Right atrium auricular region (tissue), 2 donors: ENCODE results near the gene RAB17. TPM values are rescaled to one million over a fixed set of nuclear protein-coding genes. Genes with fewer than 3 reads are reported as not detected.

Experiments used
- DNase-seq: peaks from one replicate; pipeline ENCODE4 v3.0.0-alpha.2; 2019; ENCODE audit warnings: low spot score
- H3K27ac ChIP-seq, 2 donors: fragments of 200-600 bp; sonication (generic); 1 replicate in 1 of 2; 2 replicates in 1 of 2; pipeline ENCODE4 v1.5.1; 2016 to 2019
- H3K27me3 ChIP-seq, 2 donors: fragments of 200-600 bp; sonication (generic); one replicate each; pipeline versions ENCODE4 v1.5.1 to v1.6.0; 2017 to 2019
- H3K36me3 ChIP-seq: fragments of 200-600 bp; sonication (generic); one replicate; pipeline ENCODE4 v1.5.1; 2016
- H3K4me1 ChIP-seq, 2 donors: fragments of 200-600 bp; sonication (generic); one replicate each; pipeline versions ENCODE4 v1.5.1 to v1.6.0; 2017 to 2019
- H3K4me3 ChIP-seq, 2 donors: fragments of 200-600 bp; sonication (generic); 1 replicate in 1 of 2; 2 replicates in 1 of 2; pipeline ENCODE4 v1.5.1; 2017 to 2019; ENCODE audit warnings: mild to moderate bottlenecking in 1 of 2, moderate library complexity in 1 of 2
- H3K9me3 ChIP-seq, 2 donors: fragments of 200-600 bp; sonication (generic); one replicate each; pipeline ENCODE4 v1.5.1; 2019
- total RNA-seq, 2 donors: library from RNA; depleted of rRNA; stranded (reverse); fragments of >200 nt; gene quantifications; one replicate each; pipeline ENCODE4 v1.1.0, GENCODE V29; 2016
- TF ChIP-seq, protein P1 (sequence below), 2 donors: fragments of 200-600 bp; sonication (generic); IDR thresholded peaks; one replicate each; pipeline ENCODE4 v1.5.1; 2019; ENCODE audit warnings: antibody characterized with exemption in 2 of 2

RAB17 gene
- total RNA-seq, 2 donors from 2014 or later: 1.0 to 4.5 TPM

DNA sequence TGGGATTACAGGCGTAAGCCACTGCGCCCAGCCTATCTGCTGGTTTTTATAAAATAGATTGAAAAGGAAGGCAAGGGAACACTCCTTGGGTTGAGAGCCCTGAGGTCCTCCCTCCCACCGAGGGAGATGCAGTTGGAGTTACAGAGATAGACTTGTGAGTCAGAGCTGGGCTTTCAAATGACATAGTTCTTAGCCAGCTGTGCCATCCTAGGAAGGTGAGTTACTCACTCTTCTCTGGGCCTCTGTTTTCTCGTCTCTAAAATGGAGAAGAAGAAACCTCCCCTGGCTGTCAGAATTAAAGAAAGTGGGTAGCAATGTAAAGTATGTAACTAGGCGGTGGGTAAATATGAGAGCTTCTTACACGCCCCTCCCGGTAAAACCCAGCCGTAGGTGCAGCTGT, 39.2 kb upstream of the RAB17 start:
- H3K27ac ChIP-seq: peak overlapping the region; percentile 89 to 91
- peaks cover 0 to 73% of the 10 kb centered on the region in 2 donors for H3K4me1 ChIP-seq
- H3K36me3 ChIP-seq: no peaks in the 10 kb centered on the region
- H3K4me3 ChIP-seq: no peak overlapping the region
- no peak for DNase-seq
- H3K9me3 ChIP-seq: no peaks in the 10 kb centered on the region
- TF ChIP-seq, protein P1, sequence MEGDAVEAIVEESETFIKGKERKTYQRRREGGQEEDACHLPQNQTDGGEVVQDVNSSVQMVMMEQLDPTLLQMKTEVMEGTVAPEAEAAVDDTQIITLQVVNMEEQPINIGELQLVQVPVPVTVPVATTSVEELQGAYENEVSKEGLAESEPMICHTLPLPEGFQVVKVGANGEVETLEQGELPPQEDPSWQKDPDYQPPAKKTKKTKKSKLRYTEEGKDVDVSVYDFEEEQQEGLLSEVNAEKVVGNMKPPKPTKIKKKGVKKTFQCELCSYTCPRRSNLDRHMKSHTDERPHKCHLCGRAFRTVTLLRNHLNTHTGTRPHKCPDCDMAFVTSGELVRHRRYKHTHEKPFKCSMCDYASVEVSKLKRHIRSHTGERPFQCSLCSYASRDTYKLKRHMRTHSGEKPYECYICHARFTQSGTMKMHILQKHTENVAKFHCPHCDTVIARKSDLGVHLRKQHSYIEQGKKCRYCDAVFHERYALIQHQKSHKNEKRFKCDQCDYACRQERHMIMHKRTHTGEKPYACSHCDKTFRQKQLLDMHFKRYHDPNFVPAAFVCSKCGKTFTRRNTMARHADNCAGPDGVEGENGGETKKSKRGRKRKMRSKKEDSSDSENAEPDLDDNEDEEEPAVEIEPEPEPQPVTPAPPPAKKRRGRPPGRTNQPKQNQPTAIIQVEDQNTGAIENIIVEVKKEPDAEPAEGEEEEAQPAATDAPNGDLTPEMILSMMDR (IDR thresholded peaks at IDR 0.05): no peak
- no peaks in the 10 kb centered on the region for H3K27me3 ChIP-seq

- DNase-seq: no peak
- TF ChIP-seq, protein P1 (IDR thresholded peaks at IDR 0.05): no peak
- H3K27ac ChIP-seq: peak overlapping the region; percentile 89 to 91
- H3K9me3 ChIP-seq: no peaks in the 10 kb centered on the region
- H3K4me1 ChIP-seq: peaks cover 0 to 71% of the 10 kb centered on the region in 2 donors
- H3K4me3 ChIP-seq: peak overlapping the region in 1 of 2 donors; percentile 75
- H3K27me3 ChIP-seq: no peaks in the 10 kb centered on the region
- H3K36me3 ChIP-seq: no peaks in the 10 kb centered on the region
These were observed 38.6 kb upstream of the RAB17 start for GRCh38 chr2:237629188-237629534.

- peaks cover 0 to 64% of the 10 kb centered on the region in 2 donors for H3K4me1 ChIP-seq
- no peaks in the 10 kb centered on the region for H3K27me3 ChIP-seq
- no peaks in the 10 kb centered on the region for H3K9me3 ChIP-seq
- no peaks in the 10 kb centered on the region for H3K36me3 ChIP-seq
- DNase-seq: no peak
- TF ChIP-seq, protein P1 (IDR thresholded peaks at IDR 0.05): no peak
- H3K4me3 ChIP-seq: peak overlapping the region; percentile 75 to 78
- H3K27ac ChIP-seq: peak overlapping the region; percentile 89 to 91
These were observed 38.0 kb upstream of the RAB17 start for GRCh38 chr2:237628247-237629187.

DNA sequence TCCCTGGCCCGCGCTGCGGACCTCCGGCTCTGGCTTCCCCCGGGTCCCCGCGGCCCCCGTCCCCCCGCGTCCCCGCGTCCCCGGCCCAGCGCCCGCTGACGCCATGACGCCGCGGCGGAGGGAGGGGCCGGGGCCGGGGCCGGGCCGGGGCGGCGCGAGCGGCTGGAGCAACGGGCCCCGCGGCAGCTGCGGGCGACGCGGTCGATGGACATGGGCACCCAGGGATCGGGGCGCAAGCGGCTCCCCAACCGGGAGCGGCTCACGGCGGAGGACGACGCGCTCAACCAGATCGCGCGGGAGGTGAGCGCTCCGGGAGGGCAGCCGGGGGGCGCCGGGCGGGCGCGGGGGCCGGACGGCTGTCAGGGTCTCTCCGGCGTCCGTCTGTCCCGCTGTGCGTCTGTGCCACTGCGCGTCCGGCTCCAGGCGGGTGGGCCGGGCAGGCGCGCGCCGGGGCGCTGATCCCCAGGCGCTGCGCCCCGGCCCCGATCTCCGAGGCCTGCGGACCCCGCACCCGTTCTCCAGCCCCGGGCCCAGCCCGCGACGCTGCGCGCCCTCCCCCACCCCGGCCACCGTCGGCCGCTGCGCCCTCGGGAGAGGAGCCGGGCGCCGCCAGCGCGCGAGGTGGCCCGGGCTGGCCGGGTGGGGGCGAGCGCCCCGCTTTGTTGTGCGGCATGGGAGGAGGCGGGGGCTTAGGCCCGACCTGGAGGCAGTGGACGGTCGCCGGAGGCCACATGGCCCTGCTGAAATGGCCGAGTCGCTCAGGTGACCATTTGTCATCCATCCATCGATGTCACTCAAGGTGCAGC, 37.1 kb upstream of the RAB17 start, which contains the start of gene LRRFIP1:
Gene LRRFIP1, plus strand, starts transcription at position 147 of the 806 bp plus-strand sequence. Its CDS starts 58 bp downstream, at position 205.
- TF ChIP-seq, protein P1 (IDR thresholded peaks at IDR 0.05): peak in 1 of 2 donors; percentile 30
- Histone ChIP-seq H3K27ac (peak within 1 kb of the TSS; percentile 89 to 91), H3K4me1 (peaks cover 0 to 56% of the 10 kb centered on the region in 2 donors)

DNA sequence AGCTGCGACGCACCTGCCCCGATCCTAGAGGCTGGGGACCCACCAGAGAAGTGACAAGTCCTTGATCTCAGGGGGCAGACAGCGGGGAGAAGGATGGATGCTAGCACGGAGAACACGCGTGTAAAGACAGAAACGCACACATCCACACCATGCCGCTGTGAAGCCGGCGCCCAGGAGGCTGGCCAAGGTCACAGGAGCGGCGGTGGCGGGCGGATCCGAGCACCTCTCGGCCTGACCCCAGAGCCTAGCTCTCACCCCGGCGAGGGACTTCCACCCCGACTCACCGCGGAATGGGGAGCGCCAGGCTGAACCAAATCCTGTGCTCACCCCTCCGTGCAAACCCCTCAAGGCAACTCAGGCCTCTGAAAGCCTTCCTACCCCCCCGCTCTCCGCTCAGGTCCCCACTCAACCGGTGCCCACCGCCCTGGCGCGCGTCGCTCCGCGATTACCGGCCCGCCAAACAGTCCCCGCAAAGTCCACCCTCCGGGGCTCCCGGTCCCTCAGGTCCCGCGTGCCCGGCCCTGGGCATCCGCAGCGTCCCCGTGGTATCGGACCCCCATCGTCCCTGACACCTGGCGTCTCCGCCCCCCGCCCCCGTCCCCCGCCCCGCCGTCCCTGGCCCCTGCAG, 36.4 kb upstream of the RAB17 start:
- H3K9me3 ChIP-seq: no peaks in the 10 kb centered on the region
- H3K36me3 ChIP-seq: no peaks in the 10 kb centered on the region
- DNase-seq: no peak
- H3K4me1 ChIP-seq: peaks cover 0 to 54% of the 10 kb centered on the region in 2 donors
- H3K4me3 ChIP-seq: peak overlapping the region; percentile 75 to 78
- H3K27ac ChIP-seq: peak overlapping the region; percentile 89 to 91
- H3K27me3 ChIP-seq: no peaks in the 10 kb centered on the region
- TF ChIP-seq, protein P1 (IDR thresholded peaks at IDR 0.05): no peak

More for the DNA sequence above, 37.1 kb upstream of the RAB17 start, which contains the start of gene LRRFIP1:
- Histone ChIP-seq H3K9me3 (no peaks in the 10 kb centered on the region), H3K36me3 (no peaks in the 10 kb centered on the region), H3K4me3 (peak within 1 kb of the TSS; percentile 75 to 78), H3K27me3 (no peaks in the 10 kb centered on the region)
- no peak for DNase-seq
